ENCODE results near the gene FAF1. TPM values are rescaled to one million over a fixed set of nuclear protein-coding genes. Genes with fewer than 3 reads are reported as not detected.

FAF1 gene
- total and polyA plus RNA-seq, 7 donors: 27.5 to 59.3 (median 53.9) TPM

DNA sequence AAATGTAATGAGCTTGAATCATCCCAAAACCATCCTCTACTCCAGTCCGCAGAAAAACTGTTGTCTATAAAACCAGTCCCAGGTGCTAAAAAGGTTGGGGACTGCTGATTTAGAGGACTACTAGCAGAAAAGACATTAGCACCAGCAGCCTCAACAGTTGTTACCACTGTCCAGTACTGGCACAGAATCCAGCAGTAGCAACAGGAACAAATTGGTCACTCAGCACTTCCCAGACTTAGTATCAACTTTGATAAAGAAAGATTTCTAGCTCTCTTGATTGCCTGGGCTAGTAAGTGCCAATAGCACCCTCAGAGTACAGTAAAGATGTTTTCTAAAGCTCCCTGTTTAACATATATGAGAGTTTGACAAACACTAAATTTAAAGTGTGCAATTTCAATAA, 127.9 kb downstream of the FAF1 start:
- Histone ChIP-seq H3K4me3 (no peak overlapping the region), H3K9me3 (no peaks in the 10 kb centered on the region), H3K27me3 (no peaks in the 10 kb centered on the region), H3K4me1 (peaks cover 0 to 18% (median 2%) of the 10 kb centered on the region in 4 donors), H3K36me3 (no peaks in the 10 kb centered on the region), H3K27ac (no peak overlapping the region)
- WGBS, 2 donors: 100% methylated on average over 1 of the region's 1 CpG
- TF ChIP-seq, protein P1, sequence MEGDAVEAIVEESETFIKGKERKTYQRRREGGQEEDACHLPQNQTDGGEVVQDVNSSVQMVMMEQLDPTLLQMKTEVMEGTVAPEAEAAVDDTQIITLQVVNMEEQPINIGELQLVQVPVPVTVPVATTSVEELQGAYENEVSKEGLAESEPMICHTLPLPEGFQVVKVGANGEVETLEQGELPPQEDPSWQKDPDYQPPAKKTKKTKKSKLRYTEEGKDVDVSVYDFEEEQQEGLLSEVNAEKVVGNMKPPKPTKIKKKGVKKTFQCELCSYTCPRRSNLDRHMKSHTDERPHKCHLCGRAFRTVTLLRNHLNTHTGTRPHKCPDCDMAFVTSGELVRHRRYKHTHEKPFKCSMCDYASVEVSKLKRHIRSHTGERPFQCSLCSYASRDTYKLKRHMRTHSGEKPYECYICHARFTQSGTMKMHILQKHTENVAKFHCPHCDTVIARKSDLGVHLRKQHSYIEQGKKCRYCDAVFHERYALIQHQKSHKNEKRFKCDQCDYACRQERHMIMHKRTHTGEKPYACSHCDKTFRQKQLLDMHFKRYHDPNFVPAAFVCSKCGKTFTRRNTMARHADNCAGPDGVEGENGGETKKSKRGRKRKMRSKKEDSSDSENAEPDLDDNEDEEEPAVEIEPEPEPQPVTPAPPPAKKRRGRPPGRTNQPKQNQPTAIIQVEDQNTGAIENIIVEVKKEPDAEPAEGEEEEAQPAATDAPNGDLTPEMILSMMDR (IDR thresholded peaks at IDR 0.05): no peak
- no peak for TF ChIP-seq POLR2AphosphoS5 (IDR thresholded peaks at IDR 0.05)
- TF ChIP-seq POLR2A (IDR thresholded peaks at IDR 0.05): no peak
- TF ChIP-seq EP300 (IDR thresholded peaks at IDR 0.05): no peak
- no peak for DNase-seq
- intact Hi-C loops (cut with DNase I): no loop called here

DNA sequence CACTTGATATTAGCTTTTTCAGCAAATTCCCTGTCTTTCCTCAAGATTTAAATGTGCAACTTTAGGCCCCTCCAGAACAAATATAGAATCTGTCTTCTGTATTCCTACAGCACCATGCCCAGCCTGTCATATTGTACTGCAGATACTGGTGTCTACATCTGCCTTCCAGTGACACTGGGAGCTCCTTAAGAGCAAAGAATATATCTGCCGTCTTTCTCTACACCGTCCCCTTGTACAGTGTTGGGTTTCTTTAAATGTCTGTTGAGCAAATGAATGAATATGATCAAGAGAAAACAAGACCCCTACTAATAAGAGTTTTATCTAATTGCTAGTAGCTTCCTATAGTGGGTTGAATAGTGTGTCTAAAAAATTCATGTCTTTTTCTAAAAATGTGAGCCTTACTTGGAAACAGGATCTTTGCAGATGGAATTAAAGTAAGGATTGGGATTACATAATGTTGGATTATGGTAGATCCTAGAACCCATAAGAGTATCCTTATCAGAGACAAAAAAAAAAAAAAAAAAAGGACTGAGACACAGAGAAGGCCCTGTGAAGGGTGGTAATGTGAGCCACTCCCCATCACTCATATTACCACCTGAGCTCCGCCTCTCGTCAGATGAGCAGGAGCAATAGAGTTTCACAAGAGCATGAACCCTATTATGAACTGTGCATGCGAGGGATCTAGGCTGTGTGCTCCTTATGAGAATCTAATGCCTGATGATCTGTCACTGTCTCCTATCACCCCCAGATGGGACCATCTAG, 128.6 kb downstream of the FAF1 start:
- Histone ChIP-seq H3K4me1 (peaks cover 0 to 18% (median 2%) of the 10 kb centered on the region in 4 donors), H3K9me3 (no peaks in the 10 kb centered on the region), H3K36me3 (no peaks in the 10 kb centered on the region), H3K27me3 (no peaks in the 10 kb centered on the region), H3K27ac (no peak overlapping the region), H3K4me3 (no peak overlapping the region)
- no peak for TF ChIP-seq POLR2A (IDR thresholded peaks at IDR 0.05)
- TF ChIP-seq, protein P1 (IDR thresholded peaks at IDR 0.05): no peak
- WGBS, 2 donors: 86 to 97% methylated on average over 5 of the region's 5 CpGs
- intact Hi-C loops (cut with DNase I): no loop called here
- no peak for DNase-seq

DNA sequence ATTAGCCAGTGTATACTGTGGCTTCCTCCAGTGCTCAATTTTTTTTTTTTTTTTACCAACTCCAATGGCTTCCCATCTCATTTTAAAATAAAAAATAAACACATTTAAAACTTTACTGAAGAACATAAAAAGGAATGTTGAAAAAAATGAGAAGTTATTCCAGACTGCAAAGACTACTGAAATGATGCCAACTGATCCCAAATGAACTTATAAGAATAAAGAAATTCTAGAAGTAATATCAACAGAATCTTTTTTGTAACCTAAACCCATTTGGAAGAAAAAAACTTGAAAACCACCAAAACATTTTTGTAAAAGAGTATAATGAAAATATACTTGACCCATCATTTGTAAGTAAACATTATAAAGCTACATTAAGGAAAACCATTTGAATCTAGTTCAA, 129.4 kb downstream of the FAF1 start:
- TF ChIP-seq POLR2A (IDR thresholded peaks at IDR 0.05) (no peak), EP300 (IDR thresholded peaks at IDR 0.05) (no peak), POLR2AphosphoS5 (IDR thresholded peaks at IDR 0.05) (no peak)
- TF ChIP-seq, protein P1 (IDR thresholded peaks at IDR 0.05): no peak
- Histone ChIP-seq H3K27ac (no peak overlapping the region), H3K9me3 (no peaks in the 10 kb centered on the region), H3K36me3 (no peaks in the 10 kb centered on the region), H3K27me3 (no peaks in the 10 kb centered on the region), H3K4me1 (peaks cover 0 to 18% (median 2%) of the 10 kb centered on the region in 4 donors), H3K4me3 (no peak overlapping the region)
- no peak for DNase-seq
- intact Hi-C loops (cut with DNase I): no loop called here

DNA sequence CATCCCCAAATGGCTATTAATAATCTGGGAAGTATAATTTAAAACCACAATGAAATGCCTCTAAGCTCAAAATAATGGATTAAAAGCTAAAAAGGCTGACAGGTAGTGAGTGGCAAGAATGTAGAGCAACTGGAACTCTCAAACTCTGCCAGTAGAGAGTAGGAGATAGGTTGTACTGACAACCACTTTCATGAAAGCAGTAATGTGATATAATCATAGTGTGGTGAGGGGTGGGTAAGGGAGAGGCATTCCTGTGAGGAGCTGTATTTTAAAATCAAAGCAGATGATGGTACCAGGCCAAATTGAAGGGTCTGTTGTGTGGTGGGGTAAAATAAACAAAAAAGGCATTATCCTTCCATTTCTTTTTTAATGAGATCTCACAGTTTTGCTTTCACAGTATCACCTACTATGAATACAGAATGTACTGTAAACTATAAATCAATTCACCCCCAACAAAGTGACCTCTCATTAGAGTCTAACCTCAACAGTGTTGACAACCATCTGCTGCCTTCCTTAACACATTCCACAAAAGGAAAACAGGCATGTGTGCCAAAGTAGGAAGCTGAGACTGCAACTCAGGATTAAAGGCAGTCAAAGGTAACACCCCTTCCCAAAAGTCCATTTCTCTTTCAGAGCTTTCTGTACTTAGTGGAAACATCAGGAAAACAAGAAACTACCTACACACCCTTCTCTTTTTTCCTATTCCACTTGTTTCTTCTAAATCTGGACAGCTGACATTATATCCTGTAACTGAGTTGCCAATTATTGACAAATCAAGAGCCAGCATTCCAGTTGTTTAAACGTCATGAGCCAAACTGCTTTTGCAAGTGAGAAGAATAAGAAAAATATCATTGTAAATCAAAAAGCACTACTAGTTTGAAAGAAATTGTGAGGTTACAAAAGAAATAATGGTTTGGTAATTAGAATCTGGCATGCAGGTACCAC, 130.8 kb downstream of the FAF1 start:
- 25 to 56% methylated on average over 1 of the region's 1 CpG for WGBS, 2 donors
- TF ChIP-seq POLR2A (IDR thresholded peaks at IDR 0.05) (no peak), EP300 (IDR thresholded peaks at IDR 0.05) (no peak)
- TF ChIP-seq, protein P1 (IDR thresholded peaks at IDR 0.05): no peak

More for the DNA sequence above, 130.8 kb downstream of the FAF1 start:
- no peaks in the 10 kb centered on the region for H3K27me3 ChIP-seq
- H3K4me1 ChIP-seq: peaks cover 0 to 18% (median 2%) of the 10 kb centered on the region in 4 donors
- H3K9me3 ChIP-seq: no peaks in the 10 kb centered on the region
- DNase-seq: no peak
- intact Hi-C loops (cut with DNase I): no loop called here
- no peaks in the 10 kb centered on the region for H3K36me3 ChIP-seq
- H3K4me3 ChIP-seq: no peak overlapping the region
- H3K27ac ChIP-seq: no peak overlapping the region
